ENCODE data around the gene CTNNA2. TPM values are rescaled to one million over a fixed set of nuclear protein-coding genes. Genes with fewer than 3 reads are reported as not detected.

The CTNNA2 gene
- total RNA-seq, 2 donors from 2014 or later, result not detected

DNA sequence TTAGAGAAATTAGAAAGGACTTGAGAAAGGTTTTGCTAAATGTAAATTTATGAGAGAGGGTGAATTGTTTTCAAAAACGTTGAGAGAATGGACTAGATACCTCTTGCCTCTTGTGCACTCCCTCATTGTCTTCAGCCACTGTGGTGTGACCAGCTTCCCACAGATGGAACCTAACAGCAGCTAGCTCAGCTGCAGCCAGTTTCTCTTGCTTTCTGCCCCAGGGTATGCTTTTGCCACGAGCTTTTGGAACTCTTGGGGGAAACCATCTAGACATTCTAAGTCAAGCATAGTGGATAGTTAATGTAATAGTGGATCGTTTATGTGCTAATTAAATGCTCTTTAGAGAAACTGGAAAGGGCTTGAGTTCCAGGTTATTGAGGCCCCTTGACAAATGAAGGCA lies 288.2 kb downstream of the CTNNA2 start:
- Histone ChIP-seq H3K9me3 (no peaks in the 10 kb centered on the region), H3K27ac (no peak overlapping the region), H3K4me1 (no peaks in the 10 kb centered on the region), H3K27me3 (no peaks in the 10 kb centered on the region), H3K36me3 (no peaks in the 10 kb centered on the region), H3K4me3 (no peak overlapping the region)
- no peak for DNase-seq (ENCODE audit: low spot score)
- TF ChIP-seq, protein P1, sequence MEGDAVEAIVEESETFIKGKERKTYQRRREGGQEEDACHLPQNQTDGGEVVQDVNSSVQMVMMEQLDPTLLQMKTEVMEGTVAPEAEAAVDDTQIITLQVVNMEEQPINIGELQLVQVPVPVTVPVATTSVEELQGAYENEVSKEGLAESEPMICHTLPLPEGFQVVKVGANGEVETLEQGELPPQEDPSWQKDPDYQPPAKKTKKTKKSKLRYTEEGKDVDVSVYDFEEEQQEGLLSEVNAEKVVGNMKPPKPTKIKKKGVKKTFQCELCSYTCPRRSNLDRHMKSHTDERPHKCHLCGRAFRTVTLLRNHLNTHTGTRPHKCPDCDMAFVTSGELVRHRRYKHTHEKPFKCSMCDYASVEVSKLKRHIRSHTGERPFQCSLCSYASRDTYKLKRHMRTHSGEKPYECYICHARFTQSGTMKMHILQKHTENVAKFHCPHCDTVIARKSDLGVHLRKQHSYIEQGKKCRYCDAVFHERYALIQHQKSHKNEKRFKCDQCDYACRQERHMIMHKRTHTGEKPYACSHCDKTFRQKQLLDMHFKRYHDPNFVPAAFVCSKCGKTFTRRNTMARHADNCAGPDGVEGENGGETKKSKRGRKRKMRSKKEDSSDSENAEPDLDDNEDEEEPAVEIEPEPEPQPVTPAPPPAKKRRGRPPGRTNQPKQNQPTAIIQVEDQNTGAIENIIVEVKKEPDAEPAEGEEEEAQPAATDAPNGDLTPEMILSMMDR (IDR thresholded peaks at IDR 0.05), result no peak

DNA sequence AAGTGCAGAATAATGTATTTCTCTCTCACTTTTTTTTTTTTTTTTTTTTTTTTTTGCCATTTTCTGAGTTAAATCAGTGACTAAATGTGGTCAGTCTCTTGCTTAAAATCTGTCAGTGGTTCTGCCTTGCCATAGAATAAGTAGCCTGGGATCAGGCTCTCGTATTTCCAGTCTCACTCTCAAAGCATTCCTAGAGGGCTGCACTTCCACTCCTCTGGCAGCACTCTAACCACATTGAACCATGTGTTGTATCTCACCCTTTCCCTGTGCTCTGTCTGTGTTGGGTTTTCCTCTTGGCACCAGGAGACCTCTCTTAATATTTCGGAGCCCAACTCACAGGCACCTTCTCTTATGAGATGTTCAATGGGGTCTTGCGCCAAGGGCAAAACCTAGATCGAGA lies 304.4 kb downstream of the CTNNA2 start:
- TF ChIP-seq, protein P1 (IDR thresholded peaks at IDR 0.05), result no peak
- no peaks in the 10 kb centered on the region for H3K4me1 ChIP-seq
- H3K9me3 ChIP-seq, result no peaks in the 10 kb centered on the region
- no peaks in the 10 kb centered on the region for H3K27me3 ChIP-seq
- no peak overlapping the region for H3K27ac ChIP-seq
- no peaks in the 10 kb centered on the region for H3K36me3 ChIP-seq
- H3K4me3 ChIP-seq, result no peak overlapping the region
- DNase-seq (ENCODE audit: low spot score), result no peak

DNA sequence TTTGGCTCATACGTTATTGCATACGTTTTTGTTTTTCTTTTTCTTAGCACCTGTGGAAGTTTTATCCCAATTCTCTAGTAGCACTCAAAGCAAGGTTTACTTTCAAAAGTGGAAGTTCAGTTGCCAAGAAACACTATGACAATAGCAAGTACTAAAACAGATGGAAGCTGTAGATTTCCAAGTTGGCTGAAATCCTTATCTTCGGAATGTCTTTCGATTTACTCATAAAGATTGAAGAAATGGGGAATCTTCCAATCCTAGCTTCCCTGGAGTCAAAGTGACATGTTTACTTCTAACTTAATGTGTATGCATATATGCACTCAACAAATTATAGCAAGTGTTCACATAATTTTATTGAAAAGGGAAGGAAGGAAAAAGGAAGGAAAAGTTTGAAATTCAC lies 307.4 kb downstream of the CTNNA2 start:
- Histone ChIP-seq H3K27me3 (no peaks in the 10 kb centered on the region), H3K27ac (no peak overlapping the region), H3K4me3 (no peak overlapping the region), H3K9me3 (no peaks in the 10 kb centered on the region), H3K36me3 (no peaks in the 10 kb centered on the region), H3K4me1 (no peaks in the 10 kb centered on the region)
- TF ChIP-seq, protein P1 (IDR thresholded peaks at IDR 0.05), result no peak
- DNase-seq (ENCODE audit: low spot score), result no peak

DNA sequence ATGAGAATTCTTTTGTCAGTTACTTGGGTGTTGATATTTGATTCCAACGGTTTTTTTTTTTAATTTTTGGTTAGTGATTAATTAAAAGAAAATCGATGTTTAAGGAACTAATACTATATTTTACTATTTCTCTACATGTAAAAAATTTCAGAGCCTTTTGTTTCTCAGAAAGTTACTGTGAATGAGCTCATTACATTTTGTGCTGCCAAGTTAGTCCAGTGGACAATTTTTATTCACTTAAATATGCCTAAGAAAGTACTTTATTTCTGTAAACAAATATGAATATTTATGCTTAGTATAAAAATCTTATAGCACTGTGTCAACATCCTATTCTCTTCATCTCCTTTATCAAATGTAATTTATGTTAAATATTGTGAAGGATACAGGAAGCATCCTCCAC lies 309.3 kb downstream of the CTNNA2 start:
- Histone ChIP-seq H3K27ac (no peak overlapping the region), H3K9me3 (no peaks in the 10 kb centered on the region), H3K4me1 (no peaks in the 10 kb centered on the region), H3K27me3 (no peaks in the 10 kb centered on the region), H3K4me3 (no peak overlapping the region), H3K36me3 (no peaks in the 10 kb centered on the region)
- TF ChIP-seq, protein P1 (IDR thresholded peaks at IDR 0.05), result no peak
- no peak for DNase-seq (ENCODE audit: low spot score)

DNA sequence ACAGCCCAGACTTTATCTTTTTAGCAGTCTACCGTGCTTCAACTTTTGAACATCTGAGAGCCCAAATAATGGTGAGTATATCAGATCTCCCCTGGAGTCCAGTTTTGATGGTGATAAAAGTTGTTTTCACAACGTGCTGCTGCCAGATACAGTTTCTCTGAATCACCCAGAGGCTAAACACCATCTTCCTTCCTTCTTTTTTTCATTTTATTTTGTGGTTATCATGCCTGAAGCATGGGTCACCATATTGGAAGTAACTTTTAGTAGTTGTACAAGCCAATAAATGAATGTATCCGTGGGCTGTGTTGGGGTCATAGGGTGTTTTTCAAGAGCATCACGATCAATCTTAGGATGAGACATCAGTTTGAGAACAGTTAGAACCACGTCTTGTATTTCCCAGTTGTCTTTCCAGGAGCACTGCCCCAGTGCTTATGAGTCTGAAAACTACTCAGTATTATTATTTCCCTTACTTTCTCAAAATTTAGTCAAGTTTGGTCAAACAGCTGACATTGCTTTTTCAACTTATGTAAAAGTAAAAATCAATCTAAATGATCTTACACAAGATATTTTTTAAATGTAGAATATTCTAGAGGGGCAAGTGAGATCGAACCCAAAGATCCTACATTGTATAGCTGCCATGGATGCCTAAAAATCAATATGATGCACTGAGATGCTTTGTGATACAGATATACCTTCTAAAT lies 311.4 kb downstream of the CTNNA2 start:
- DNase-seq (ENCODE audit: low spot score), result no peak
- Histone ChIP-seq H3K27me3 (no peaks in the 10 kb centered on the region), H3K4me1 (no peaks in the 10 kb centered on the region), H3K36me3 (no peaks in the 10 kb centered on the region), H3K4me3 (no peak overlapping the region), H3K27ac (no peak overlapping the region), H3K9me3 (no peaks in the 10 kb centered on the region)
- TF ChIP-seq, protein P1 (IDR thresholded peaks at IDR 0.05), result no peak

DNA sequence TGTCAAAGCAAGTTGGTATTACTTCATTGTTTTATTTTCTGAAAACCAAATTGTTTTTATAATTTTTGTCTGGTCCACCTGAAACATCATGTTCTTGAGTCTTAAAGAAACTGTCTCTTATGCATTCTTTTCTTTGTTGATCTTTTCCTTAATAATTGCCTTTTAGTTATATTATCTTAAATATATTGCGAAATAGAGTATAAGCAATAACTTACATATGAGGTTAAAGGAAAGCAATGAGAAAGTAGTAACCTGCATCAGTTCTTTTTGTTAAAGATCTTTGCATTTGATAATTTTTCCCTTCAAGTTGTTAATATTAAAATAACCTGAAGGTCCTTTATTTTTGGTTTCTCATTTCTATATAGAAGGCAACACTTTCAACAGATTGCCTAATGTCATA lies 315.0 kb downstream of the CTNNA2 start:
- H3K4me1 ChIP-seq, result no peaks in the 10 kb centered on the region
- no peak for DNase-seq (ENCODE audit: low spot score)
- no peaks in the 10 kb centered on the region for H3K36me3 ChIP-seq
- TF ChIP-seq, protein P1 (IDR thresholded peaks at IDR 0.05), result no peak
- H3K9me3 ChIP-seq, result no peaks in the 10 kb centered on the region
- H3K27ac ChIP-seq, result no peak overlapping the region
- H3K27me3 ChIP-seq, result no peaks in the 10 kb centered on the region
- no peak overlapping the region for H3K4me3 ChIP-seq

Data from right atrium auricular region (tissue), 2 donors.